K562 (cell line): ENCODE results near the gene EEF2. TPM values are rescaled to one million over a fixed set of nuclear protein-coding genes. Genes with fewer than 3 reads are reported as not detected.
A peak's percentile ranks its signal among the peaks of the same experiment; 100 is the strongest.

Experiments
- ELF1 ChIP-seq: fragments of 200-800 bp; sonication (Bioruptor generic); IDR thresholded peaks from 2 replicates; pipeline ENCODE4 v1.6.1; 2016; ENCODE audit warnings: missing genetic modification characterization, missing compliant biosample characterization
- HEY1 ChIP-seq: fragments of 250-450 bp; sonication (Bioruptor Pico); IDR thresholded peaks from 2 replicates; pipeline ENCODE4 v1.5.0; 2020; ENCODE audit warnings: mild to moderate bottlenecking, moderate library complexity, borderline replicate concordance
- HLTF ChIP-seq: fragments of 450-650 bp; IDR thresholded peaks from 2 replicates; pipeline ENCODE4 v1.6.1; 2016
- HNRNPLL ChIP-seq: fragments of 200-400 bp; formaldehyde crosslinking; IDR thresholded peaks from 2 replicates; pipeline ENCODE4 v1.6.1; 2017; ENCODE audit warnings: low read length, low read depth, mild to moderate bottlenecking; ENCODE audit not compliant: poor library complexity, severe bottlenecking
- OTX1 ChIP-seq: fragments of 450-650 bp; formaldehyde crosslinking; IDR thresholded peaks from 2 replicates; pipeline ENCODE4 v1.4.0; 2022; ENCODE audit warnings: mild to moderate bottlenecking
- ZNF561 ChIP-seq: fragments of 450-650 bp; formaldehyde crosslinking; conservative IDR thresholded peaks from 2 replicates; pipeline ENCODE4 v1.4.0; 2020; ENCODE audit warnings: mild to moderate bottlenecking, moderate library complexity
- ZNF696 ChIP-seq: fragments of 250-450 bp; sonication (Bioruptor Pico); conservative IDR thresholded peaks from 2 replicates; pipeline ENCODE4 v1.4.0; 2020; ENCODE audit warnings: mild to moderate bottlenecking, moderate library complexity
- ZSCAN29 ChIP-seq: fragments of 450-650 bp; IDR thresholded peaks from 2 replicates; pipeline ENCODE4 v1.6.1; 2017
- polyA plus RNA-seq, 8 experiments: library from polyadenylated mRNA; depleted of rRNA in 4 of 8; stranded (reverse) in 5 of 8; unstranded in 3 of 8; fragments of >200 nt; fragmentation: Nextera tagmentation in 2 of 8; fragmentation: Illumina TruSeq in 1 of 8; extraction: Ambion mirVana in 2 of 8; extraction: Trizol in 1 of 8; gene quantifications; 2 replicates each; pipeline versions ENCODE4 v1.2.1 to v1.2.3, GENCODE V29; 2011 to 2014; ENCODE audit warnings: inconsistent platforms in 1 of 8, missing spikeins in 1 of 8
- total RNA-seq, 7 experiments: library from RNA; depleted of rRNA in 6 of 7; stranded (reverse); fragments of >200 nt in 6 of 7; fragmentation: Illumina TruSeq in 2 of 7; extraction: Trizol in 2 of 7; gene quantifications; 2 replicates each; pipeline versions ENCODE4 v1.2.1 to v1.2.3, GENCODE V29; 2011 to 2021; ENCODE audit warnings: low replicate concordance in 1 of 7
- TF ChIP-seq, protein P1 (sequence below): fragments of 450-650 bp; formaldehyde crosslinking; IDR thresholded peaks from 2 replicates; pipeline ENCODE4 v1.4.0; 2020; ENCODE audit warnings: mild to moderate bottlenecking, mixed read lengths
- TF ChIP-seq, protein P2 (sequence below): sonication (generic); formaldehyde crosslinking; IDR thresholded peaks from 2 replicates; pipeline ENCODE4 v1.8.1; 2023; ENCODE audit warnings: mild to moderate bottlenecking, missing genetic modification reagents
- TF ChIP-seq, protein P3 (sequence below): fragments of 250-450 bp; sonication (Bioruptor Pico); IDR thresholded peaks from 2 replicates; pipeline ENCODE4 v1.5.0; 2020; ENCODE audit warnings: mild to moderate bottlenecking
- TF ChIP-seq, protein P4 (sequence below): fragments of 200-800 bp; sonication (Bioruptor generic); IDR thresholded peaks from 2 replicates; pipeline ENCODE4 v1.6.1; 2017; ENCODE audit warnings: missing genetic modification characterization, missing compliant biosample characterization

Gene EEF2
- total and polyA plus RNA-seq, 9 of the 15 experiments (the other 6 are each of a cell fraction or from before 2014, with no cell fraction given): 372 to 3,003 (median 1,453) TPM

DNA sequence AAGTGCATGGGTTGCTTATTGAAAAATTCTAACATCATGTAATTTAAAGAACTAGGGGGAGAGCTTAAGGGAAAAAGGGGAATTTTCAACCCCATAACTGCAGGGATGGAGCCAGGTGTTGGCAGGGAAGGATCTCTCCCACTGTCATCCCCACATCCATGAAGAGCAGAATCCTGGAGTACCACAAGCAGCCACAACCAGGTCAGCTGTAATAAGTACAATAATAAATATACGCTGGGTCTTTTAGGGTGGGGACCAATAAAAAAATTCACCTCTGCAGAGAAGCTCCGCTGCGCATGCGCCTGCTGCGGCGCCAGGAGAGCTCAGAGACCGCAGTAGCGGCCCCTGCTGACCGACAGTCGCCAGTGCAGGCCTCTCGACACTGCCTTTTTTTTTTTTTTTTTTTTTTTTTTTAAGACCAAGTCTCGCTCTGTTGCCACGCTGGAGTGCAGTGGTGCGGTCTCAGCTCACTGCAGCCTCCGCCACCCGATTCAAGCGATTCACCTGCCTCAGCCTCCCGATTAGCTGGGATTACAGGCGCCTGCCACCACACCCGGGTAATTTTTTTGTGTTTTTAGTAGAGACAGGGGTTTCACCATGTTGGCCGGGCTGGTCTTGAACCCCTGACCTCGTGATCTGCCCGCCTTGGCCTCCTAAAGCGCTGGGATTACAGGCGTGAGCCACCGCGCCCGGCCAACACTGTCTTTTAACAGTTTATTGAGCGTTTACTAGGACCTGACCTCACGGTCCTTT lies 2.5 kb upstream of the EEF2 start (continued):
- TF ChIP-seq OTX1 (CRISPR knock-in tag): no peak
- no peak for TF ChIP-seq ZSCAN29
- TF ChIP-seq ZNF696 (CRISPR knock-in tag): no peak
- TF ChIP-seq HLTF: no peak
- TF ChIP-seq, protein P1, sequence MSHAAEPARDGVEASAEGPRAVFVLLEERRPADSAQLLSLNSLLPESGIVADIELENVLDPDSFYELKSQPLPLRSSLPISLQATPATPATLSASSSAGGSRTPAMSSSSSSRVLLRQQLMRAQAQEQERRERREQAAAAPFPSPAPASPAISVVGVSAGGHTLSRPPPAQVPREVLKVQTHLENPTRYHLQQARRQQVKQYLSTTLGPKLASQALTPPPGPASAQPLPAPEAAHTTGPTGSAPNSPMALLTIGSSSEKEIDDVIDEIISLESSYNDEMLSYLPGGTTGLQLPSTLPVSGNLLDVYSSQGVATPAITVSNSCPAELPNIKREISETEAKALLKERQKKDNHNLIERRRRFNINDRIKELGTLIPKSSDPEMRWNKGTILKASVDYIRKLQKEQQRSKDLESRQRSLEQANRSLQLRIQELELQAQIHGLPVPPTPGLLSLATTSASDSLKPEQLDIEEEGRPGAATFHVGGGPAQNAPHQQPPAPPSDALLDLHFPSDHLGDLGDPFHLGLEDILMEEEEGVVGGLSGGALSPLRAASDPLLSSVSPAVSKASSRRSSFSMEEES (CRISPR knock-in tag): peak; percentile 17; the same call in 1 of the 2 replicates
- TF ChIP-seq ELF1: no peak
- TF ChIP-seq, protein P2, sequence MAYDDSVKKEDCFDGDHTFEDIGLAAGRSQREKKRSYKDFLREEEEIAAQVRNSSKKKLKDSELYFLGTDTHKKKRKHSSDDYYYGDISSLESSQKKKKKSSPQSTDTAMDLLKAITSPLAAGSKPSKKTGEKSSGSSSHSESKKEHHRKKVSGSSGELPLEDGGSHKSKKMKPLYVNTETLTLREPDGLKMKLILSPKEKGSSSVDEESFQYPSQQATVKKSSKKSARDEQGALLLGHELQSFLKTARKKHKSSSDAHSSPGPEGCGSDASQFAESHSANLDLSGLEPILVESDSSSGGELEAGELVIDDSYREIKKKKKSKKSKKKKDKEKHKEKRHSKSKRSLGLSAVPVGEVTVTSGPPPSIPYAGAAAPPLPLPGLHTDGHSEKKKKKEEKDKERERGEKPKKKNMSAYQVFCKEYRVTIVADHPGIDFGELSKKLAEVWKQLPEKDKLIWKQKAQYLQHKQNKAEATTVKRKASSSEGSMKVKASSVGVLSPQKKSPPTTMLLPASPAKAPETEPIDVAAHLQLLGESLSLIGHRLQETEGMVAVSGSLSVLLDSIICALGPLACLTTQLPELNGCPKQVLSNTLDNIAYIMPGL (CRISPR knock-in tag): no peak
- no peak for TF ChIP-seq HEY1
- TF ChIP-seq, protein P3, sequence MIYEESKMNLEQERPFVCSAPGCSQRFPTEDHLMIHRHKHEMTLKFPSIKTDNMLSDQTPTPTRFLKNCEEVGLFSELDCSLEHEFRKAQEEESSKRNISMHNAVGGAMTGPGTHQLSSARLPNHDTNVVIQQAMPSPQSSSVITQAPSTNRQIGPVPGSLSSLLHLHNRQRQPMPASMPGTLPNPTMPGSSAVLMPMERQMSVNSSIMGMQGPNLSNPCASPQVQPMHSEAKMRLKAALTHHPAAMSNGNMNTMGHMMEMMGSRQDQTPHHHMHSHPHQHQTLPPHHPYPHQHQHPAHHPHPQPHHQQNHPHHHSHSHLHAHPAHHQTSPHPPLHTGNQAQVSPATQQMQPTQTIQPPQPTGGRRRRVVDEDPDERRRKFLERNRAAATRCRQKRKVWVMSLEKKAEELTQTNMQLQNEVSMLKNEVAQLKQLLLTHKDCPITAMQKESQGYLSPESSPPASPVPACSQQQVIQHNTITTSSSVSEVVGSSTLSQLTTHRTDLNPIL (CRISPR knock-in tag): no peak
- no peak for TF ChIP-seq HNRNPLL
- TF ChIP-seq ZNF561 (CRISPR knock-in tag): no peak
- TF ChIP-seq, protein P4, sequence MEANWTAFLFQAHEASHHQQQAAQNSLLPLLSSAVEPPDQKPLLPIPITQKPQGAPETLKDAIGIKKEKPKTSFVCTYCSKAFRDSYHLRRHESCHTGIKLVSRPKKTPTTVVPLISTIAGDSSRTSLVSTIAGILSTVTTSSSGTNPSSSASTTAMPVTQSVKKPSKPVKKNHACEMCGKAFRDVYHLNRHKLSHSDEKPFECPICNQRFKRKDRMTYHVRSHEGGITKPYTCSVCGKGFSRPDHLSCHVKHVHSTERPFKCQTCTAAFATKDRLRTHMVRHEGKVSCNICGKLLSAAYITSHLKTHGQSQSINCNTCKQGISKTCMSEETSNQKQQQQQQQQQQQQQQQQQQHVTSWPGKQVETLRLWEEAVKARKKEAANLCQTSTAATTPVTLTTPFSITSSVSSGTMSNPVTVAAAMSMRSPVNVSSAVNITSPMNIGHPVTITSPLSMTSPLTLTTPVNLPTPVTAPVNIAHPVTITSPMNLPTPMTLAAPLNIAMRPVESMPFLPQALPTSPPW (CRISPR knock-in tag): peak; percentile 17; the same call in 1 of the 2 replicates
